HEK293 (cell line): Measurements from ENCODE around the gene ZNF22.

Experiments
- CTCF ChIA-PET: fragments of 350-600 bp; formaldehyde crosslinking; extraction: SDS; loops from one replicate; lab custom pipeline; 2021; ENCODE audit warnings: antibody characterized with exemption; lab: Yijun Ruan, JAX
- POLR2A ChIA-PET: fragments of 300-600 bp; formaldehyde crosslinking; extraction: SDS; loops from one replicate; lab custom pipeline; 2020; ENCODE audit warnings: antibody characterized with exemption, inconsistent platforms; lab: Yijun Ruan, JAX
- H3K27ac ChIP-seq: fragments of 200-500 bp; sonication (Bioruptor generic); 2 replicates; pipeline ENCODE4 v1.5.1; 2014; ENCODE audit warnings: low read depth, low read length, control low read depth, inconsistent platforms; ENCODE audit errors: extremely low read depth
- H3K36me3 ChIP-seq, 2 experiments: fragments of 200-500 bp in 1 of 2; sonication (Bioruptor generic) in 1 of 2; 1 replicate in 1 of 2; 2 replicates in 1 of 2; pipeline ENCODE4 v1.5.1; 2014 to 2017; ENCODE audit warnings: inconsistent platforms in 2 of 2, low read length in 2 of 2; ENCODE audit not compliant: control insufficient read depth in 2 of 2, insufficient read depth in 1 of 2
- H3K4me1 ChIP-seq: fragments of 200-500 bp; sonication (Bioruptor generic); 2 replicates; pipeline ENCODE4 v1.5.1; 2014; ENCODE audit warnings: mild to moderate bottlenecking, low read length, inconsistent platforms; ENCODE audit not compliant: control insufficient read depth, insufficient read depth
- H3K4me3 ChIP-seq: 2 replicates; pipeline ENCODE4 v1.5.1; 2011; ENCODE audit warnings: low read depth, mild to moderate bottlenecking, control low read depth, low read length, moderate library complexity
- H3K9me3 ChIP-seq: fragments of 200-500 bp; sonication (Bioruptor generic); 2 replicates; pipeline ENCODE4 v1.5.1; 2014; ENCODE audit warnings: low read depth, low read length, inconsistent platforms; ENCODE audit not compliant: control insufficient read depth, insufficient read depth
- EGR2 ChIP-seq: fragments of 450-650 bp; formaldehyde crosslinking; IDR thresholded peaks from 2 replicates; pipeline ENCODE4 v1.5.1; 2016; ENCODE audit warnings: low read depth, missing biosample characterization, missing genetic modification characterization
- ELK4 ChIP-seq: IDR thresholded peaks from 2 replicates; pipeline ENCODE4 v1.6.1; 2011; ENCODE audit warnings: mild to moderate bottlenecking, low read depth, low read length, borderline replicate concordance
- GLIS1 ChIP-seq: fragments of 450-650 bp; formaldehyde crosslinking; IDR thresholded peaks from 2 replicates; pipeline ENCODE4 v1.5.1; 2016; ENCODE audit warnings: missing biosample characterization, missing genetic modification characterization
- GLIS2 ChIP-seq: fragments of 450-650 bp; formaldehyde crosslinking; IDR thresholded peaks from 2 replicates; pipeline ENCODE4 v1.5.1; 2016; ENCODE audit warnings: missing biosample characterization, missing genetic modification characterization
- HOXC10 ChIP-seq: sonication (generic); formaldehyde crosslinking; IDR thresholded peaks from 2 replicates; pipeline ENCODE4 v1.8.1; 2023; ENCODE audit warnings: mild to moderate bottlenecking, missing genetic modification reagents
- IKZF3 ChIP-seq: fragments of 450-650 bp; IDR thresholded peaks from 2 replicates; pipeline ENCODE4 v1.5.0; 2018; ENCODE audit warnings: missing biosample characterization, mild to moderate bottlenecking, missing genetic modification characterization, moderate library complexity
- KLF1 ChIP-seq: fragments of 450-650 bp; formaldehyde crosslinking; IDR thresholded peaks from 2 replicates; pipeline ENCODE4 v1.5.1; 2016; ENCODE audit warnings: missing biosample characterization, missing genetic modification characterization
- KLF8 ChIP-seq: fragments of 450-650 bp; formaldehyde crosslinking; IDR thresholded peaks from 2 replicates; pipeline ENCODE4 v1.5.1; 2016; ENCODE audit warnings: missing biosample characterization, missing genetic modification characterization
- PATZ1 ChIP-seq: fragments of 450-650 bp; formaldehyde crosslinking; IDR thresholded peaks from 2 replicates; pipeline ENCODE4 v1.5.1; 2016; ENCODE audit warnings: missing biosample characterization, missing genetic modification characterization
- SP7 ChIP-seq: fragments of 450-650 bp; formaldehyde crosslinking; IDR thresholded peaks from 2 replicates; pipeline ENCODE4 v1.5.1; 2016; ENCODE audit warnings: missing biosample characterization, missing genetic modification characterization
- ZIC2 ChIP-seq: fragments of 450-650 bp; formaldehyde crosslinking; IDR thresholded peaks from 2 replicates; pipeline ENCODE4 v1.5.1; 2016; ENCODE audit warnings: missing biosample characterization, missing genetic modification characterization
- ZNF18 ChIP-seq: fragments of 450-650 bp; formaldehyde crosslinking; IDR thresholded peaks from 2 replicates; pipeline ENCODE4 v1.5.1; 2016; ENCODE audit warnings: missing biosample characterization, missing genetic modification characterization
- ZNF350 ChIP-seq: fragments of 450-650 bp; formaldehyde crosslinking; IDR thresholded peaks from 2 replicates; pipeline ENCODE4 v1.5.0; 2017; ENCODE audit warnings: missing biosample characterization, mild to moderate bottlenecking, missing genetic modification characterization
- ZNF623 ChIP-seq: fragments of 450-650 bp; formaldehyde crosslinking; IDR thresholded peaks from 2 replicates; pipeline ENCODE4 v1.5.1; 2016; ENCODE audit warnings: missing biosample characterization, missing genetic modification characterization
- ZNF639 ChIP-seq: fragments of 450-650 bp; formaldehyde crosslinking; IDR thresholded peaks from 2 replicates; pipeline ENCODE4 v1.5.1; 2016; ENCODE audit warnings: missing biosample characterization, missing genetic modification characterization

Gene ZNF22

GRCh38 chr10:44978570-44979280 is 22.0 kb upstream of the ZNF22 start, which contains the start of gene DEPP1 (continued):
- TF ChIP-seq PATZ1 (tag by site-specific recombination) = peak; percentile 70
- TF ChIP-seq EGR2 (tag by site-specific recombination) = peak; percentile 70; the same call in 1 of the 2 replicates
- TF ChIP-seq ZNF639 = 0 out of 2 replicates have a peak, but pooled peaks have one; percentile 49
- peak; percentile 47; the same call in 1 of the 2 replicates for TF ChIP-seq ZIC2
- peak; percentile 73 for TF ChIP-seq GLIS1 (tag by site-specific recombination)
- TF ChIP-seq SP7 = peak; percentile 86
- 0 out of 2 replicates have a peak, but pooled peaks have one; percentile 48 for TF ChIP-seq ELK4
- TF ChIP-seq HOXC10 (CRISPR knock-in tag) = 0 out of 2 replicates have a peak, but pooled peaks have one; percentile 59
- peak; percentile 86 for TF ChIP-seq GLIS2 (tag by site-specific recombination)
- no peak for TF ChIP-seq KLF8 (tag by site-specific recombination)
- no peak for TF ChIP-seq ZNF350

- H3K9me3 ChIP-seq = no peaks in the 10 kb centered on the region
- peak overlapping the region; percentile 68 for H3K27ac ChIP-seq
- CTCF ChIA-PET = interaction anchor here (0.7 to 2.4 kb wide), 5 partner anchors 13 to 47 kb away, joined by 3 to 10 read pairs (median 3); no protein-coding TSS in a partner anchor
- peaks cover 0 to 5% of the 10 kb centered on the region in 2 experiments; a peak in 1 of 3 replicates for H3K36me3 ChIP-seq
- no peak for TF ChIP-seq KLF1
- TF ChIP-seq ZIC2 = peak; percentile 77
- TF ChIP-seq ZNF18 (tag by site-specific recombination) = no peak
- peak; percentile 80 for TF ChIP-seq ZNF623 (tag by site-specific recombination)
- TF ChIP-seq IKZF3 (tag by site-specific recombination) = no peak
- H3K4me3 ChIP-seq = no peak overlapping the region
- H3K4me1 ChIP-seq = peaks cover 26% of the 10 kb centered on the region
- POLR2A ChIA-PET = interaction anchor here (0.6 to 1.3 kb wide), 15 partner anchors 8 to 72 kb away, joined by 3 to 10 read pairs (median 4); partner anchors contain the start of gene RASSF4
These were observed 21.2 kb upstream of the ZNF22 start for GRCh38 chr10:44979281-44980191.
